Parathyroid adenoma (tissue), 2 donors: ENCODE measurements around the gene ACP2.

Experiments used
- H2AFZ ChIP-seq: fragments of 300-600 bp; sonication (generic); one replicate; pipeline ENCODE4 v1.7.0; 2017; ENCODE audit warnings: antibody characterized with exemption, mild to moderate bottlenecking
- H3K27ac ChIP-seq: fragments of 300-600 bp; sonication (generic); one replicate; pipeline ENCODE4 v1.7.0; 2017
- H3K27me3 ChIP-seq: fragments of 300-600 bp; sonication (generic); one replicate; pipeline ENCODE4 v1.7.0; 2017; ENCODE audit warnings: low read length; ENCODE audit not compliant: control insufficient read depth, insufficient read depth
- H3K36me3 ChIP-seq: fragments of 300-600 bp; sonication (generic); one replicate; pipeline ENCODE4 v1.7.0; 2017; ENCODE audit warnings: low read length; ENCODE audit not compliant: control insufficient read depth, insufficient read depth
- H3K4me1 ChIP-seq: fragments of 300-600 bp; sonication (generic); one replicate; pipeline ENCODE4 v1.7.0; 2017; ENCODE audit warnings: control low read depth
- H3K4me2 ChIP-seq: fragments of 300-600 bp; sonication (generic); one replicate; pipeline ENCODE4 v1.7.0; 2017; ENCODE audit warnings: low read length
- H3K4me3 ChIP-seq: fragments of 300-600 bp; sonication (generic); one replicate; pipeline ENCODE4 v1.7.0; 2017; ENCODE audit warnings: low read depth, low read length
- H3K79me2 ChIP-seq: fragments of 300-600 bp; sonication (generic); one replicate; pipeline ENCODE4 v1.7.0; 2017; ENCODE audit warnings: control low read depth
- H3K9ac ChIP-seq: fragments of 300-600 bp; sonication (generic); one replicate; pipeline ENCODE4 v1.7.0; 2017; ENCODE audit warnings: mild to moderate bottlenecking
- H3K9me3 ChIP-seq: fragments of 300-600 bp; sonication (generic); one replicate; pipeline ENCODE4 v1.7.0; 2017; ENCODE audit warnings: low read length; ENCODE audit not compliant: control insufficient read depth
- TF ChIP-seq, protein P1 (sequence below): fragments of 300-600 bp; sonication (generic); IDR thresholded peaks from one replicate; pipeline ENCODE4 v1.7.0; 2017; ENCODE audit warnings: antibody characterized with exemption, mild to moderate bottlenecking
- donor health status: primary hyperparathyroidism.

The ACP2 gene, protein sequence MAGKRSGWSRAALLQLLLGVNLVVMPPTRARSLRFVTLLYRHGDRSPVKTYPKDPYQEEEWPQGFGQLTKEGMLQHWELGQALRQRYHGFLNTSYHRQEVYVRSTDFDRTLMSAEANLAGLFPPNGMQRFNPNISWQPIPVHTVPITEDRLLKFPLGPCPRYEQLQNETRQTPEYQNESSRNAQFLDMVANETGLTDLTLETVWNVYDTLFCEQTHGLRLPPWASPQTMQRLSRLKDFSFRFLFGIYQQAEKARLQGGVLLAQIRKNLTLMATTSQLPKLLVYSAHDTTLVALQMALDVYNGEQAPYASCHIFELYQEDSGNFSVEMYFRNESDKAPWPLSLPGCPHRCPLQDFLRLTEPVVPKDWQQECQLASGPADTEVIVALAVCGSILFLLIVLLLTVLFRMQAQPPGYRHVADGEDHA

DNA sequence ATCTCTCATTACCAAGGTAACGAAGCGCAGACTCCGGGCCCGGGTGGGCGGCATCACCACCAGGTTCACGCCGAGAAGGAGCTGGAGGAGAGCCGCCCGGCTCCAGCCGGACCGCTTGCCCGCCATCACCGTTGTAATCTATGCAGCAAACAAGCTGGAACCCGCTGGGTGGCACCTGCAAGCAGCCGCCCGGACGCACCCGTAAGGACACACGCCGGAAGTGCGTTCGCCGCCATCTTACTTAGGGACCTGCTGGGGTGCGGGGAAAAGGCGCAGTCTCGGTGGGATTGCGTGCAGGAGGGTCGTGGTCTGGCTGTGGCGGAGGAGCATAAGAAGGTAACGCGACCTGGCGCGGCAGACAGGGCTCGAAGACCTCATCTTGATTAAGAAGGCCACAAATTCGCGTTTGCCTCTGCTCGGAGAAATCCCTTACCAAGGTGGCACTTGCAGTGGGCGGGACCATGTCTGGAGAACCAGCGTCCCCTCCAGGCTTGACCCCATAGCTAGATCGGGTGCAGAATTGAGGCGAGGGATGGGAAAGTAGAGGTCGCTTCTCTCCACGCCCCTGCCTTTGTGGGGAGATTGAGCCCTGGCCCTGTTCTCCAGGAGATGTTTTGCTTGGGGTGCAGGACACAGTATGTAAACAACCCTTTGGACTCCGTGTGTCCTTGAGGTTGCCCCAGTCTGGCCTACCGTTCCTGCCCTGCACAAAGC lies at the start of gene ACP2:
Gene ACP2 (minus strand): TSS at position 151 of the 714 bp plus-strand sequence. CDS start 25 bp downstream, at position 126.
- H3K9me3 ChIP-seq = no peaks in the 10 kb centered on the region
- no peaks in the 10 kb centered on the region for H3K36me3 ChIP-seq
- peak within 1 kb of the TSS; percentile 96 for H3K4me3 ChIP-seq
- TF ChIP-seq, protein P1, sequence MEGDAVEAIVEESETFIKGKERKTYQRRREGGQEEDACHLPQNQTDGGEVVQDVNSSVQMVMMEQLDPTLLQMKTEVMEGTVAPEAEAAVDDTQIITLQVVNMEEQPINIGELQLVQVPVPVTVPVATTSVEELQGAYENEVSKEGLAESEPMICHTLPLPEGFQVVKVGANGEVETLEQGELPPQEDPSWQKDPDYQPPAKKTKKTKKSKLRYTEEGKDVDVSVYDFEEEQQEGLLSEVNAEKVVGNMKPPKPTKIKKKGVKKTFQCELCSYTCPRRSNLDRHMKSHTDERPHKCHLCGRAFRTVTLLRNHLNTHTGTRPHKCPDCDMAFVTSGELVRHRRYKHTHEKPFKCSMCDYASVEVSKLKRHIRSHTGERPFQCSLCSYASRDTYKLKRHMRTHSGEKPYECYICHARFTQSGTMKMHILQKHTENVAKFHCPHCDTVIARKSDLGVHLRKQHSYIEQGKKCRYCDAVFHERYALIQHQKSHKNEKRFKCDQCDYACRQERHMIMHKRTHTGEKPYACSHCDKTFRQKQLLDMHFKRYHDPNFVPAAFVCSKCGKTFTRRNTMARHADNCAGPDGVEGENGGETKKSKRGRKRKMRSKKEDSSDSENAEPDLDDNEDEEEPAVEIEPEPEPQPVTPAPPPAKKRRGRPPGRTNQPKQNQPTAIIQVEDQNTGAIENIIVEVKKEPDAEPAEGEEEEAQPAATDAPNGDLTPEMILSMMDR = no peak
- H3K79me2 ChIP-seq = peaks cover 8% of the 10 kb centered on the region
- peak within 1 kb of the TSS; percentile 61 for H3K4me2 ChIP-seq
- H3K27ac ChIP-seq = peak within 1 kb of the TSS; percentile 90
- no peaks in the 10 kb centered on the region for H3K4me1 ChIP-seq
- no peaks in the 10 kb centered on the region for H3K27me3 ChIP-seq
- H2AFZ ChIP-seq = peak within 1 kb of the TSS; percentile 82
- no peak within 1 kb of the TSS for H3K9ac ChIP-seq

DNA sequence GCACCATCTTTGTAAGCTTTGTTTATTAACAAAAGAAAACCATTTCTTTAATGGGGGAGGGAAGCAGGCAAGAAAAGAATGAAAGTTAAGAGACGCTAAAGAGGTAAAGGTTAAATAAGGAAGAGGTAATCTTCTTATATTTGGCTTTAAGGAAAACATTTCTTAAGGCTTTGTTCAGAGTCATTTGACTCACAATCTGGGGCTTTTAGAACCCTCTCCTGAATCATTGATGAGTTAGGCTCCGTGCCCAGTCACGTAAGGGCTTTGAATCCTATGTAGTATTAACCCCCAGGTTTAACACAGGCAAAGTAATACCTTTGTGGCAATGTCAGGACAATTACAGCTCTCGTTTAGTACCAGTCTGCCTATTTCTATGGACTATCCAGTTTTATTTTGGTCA lies 47.4 kb upstream of the ACP2 start:
- H3K27me3 ChIP-seq = no peaks in the 10 kb centered on the region
- H3K36me3 ChIP-seq = no peaks in the 10 kb centered on the region
- no peak overlapping the region for H3K9ac ChIP-seq
- H3K27ac ChIP-seq = no peak overlapping the region
- no peak overlapping the region for H2AFZ ChIP-seq
- TF ChIP-seq, protein P1 = no peak
- H3K4me2 ChIP-seq = no peak overlapping the region
- no peaks in the 10 kb centered on the region for H3K79me2 ChIP-seq
- no peaks in the 10 kb centered on the region for H3K4me1 ChIP-seq
- no peaks in the 10 kb centered on the region for H3K9me3 ChIP-seq
- H3K4me3 ChIP-seq = no peak overlapping the region

DNA sequence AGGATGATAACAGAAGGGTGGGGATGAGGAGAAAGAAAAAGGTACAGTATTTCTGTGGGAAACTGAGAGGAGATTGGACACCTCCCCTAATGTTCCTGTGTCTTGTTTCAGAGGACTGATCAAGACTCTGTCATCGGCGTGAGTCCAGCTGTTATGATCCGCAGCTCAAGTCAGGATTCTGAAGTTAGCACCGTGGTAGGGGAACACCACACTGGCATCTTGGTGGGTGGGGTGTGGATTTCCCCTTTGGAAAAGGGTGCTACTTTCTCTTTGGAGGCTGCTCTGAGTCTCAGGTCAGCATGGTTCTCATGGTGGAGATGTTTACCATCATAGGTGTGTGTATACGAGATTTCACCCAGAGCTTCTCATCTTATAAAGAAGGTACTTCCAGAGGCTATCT lies 46.8 kb upstream of the ACP2 start:
- Histone ChIP-seq H3K4me1 (no peaks in the 10 kb centered on the region), H3K27me3 (no peaks in the 10 kb centered on the region), H3K27ac (no peak overlapping the region), H3K36me3 (no peaks in the 10 kb centered on the region), H3K9me3 (no peaks in the 10 kb centered on the region), H3K79me2 (no peaks in the 10 kb centered on the region), H3K9ac (no peak overlapping the region), H3K4me3 (no peak overlapping the region), H2AFZ (no peak overlapping the region), H3K4me2 (no peak overlapping the region)
- TF ChIP-seq, protein P1 = no peak

DNA sequence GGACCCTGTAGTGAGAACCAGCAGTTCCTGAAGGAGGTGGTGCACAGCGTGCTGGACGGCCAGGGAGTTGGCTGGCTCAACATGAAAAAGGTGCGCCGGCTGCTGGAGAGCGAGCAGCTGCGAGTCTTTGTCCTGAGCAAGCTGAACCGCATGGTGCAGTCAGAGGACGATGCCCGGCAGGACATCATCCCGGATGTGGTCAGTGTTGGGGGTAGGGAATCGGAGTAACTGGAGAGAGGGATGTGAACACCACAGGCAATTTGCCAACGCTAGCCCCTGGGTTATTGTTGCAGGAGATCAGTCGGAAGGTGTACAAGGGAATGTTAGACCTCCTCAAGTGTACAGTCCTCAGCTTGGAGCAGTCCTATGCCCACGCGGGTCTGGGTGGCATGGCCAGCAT lies 41.2 kb upstream of the ACP2 start:
- Histone ChIP-seq H3K27ac (no peak overlapping the region), H3K79me2 (no peaks in the 10 kb centered on the region), H2AFZ (no peak overlapping the region), H3K4me3 (no peak overlapping the region), H3K9me3 (no peaks in the 10 kb centered on the region), H3K4me2 (no peak overlapping the region), H3K4me1 (no peaks in the 10 kb centered on the region), H3K36me3 (no peaks in the 10 kb centered on the region), H3K9ac (no peak overlapping the region), H3K27me3 (no peaks in the 10 kb centered on the region)
- TF ChIP-seq, protein P1 = no peak
